ENCODE data around the gene MAP3K14. TPM values are rescaled to one million over a fixed set of nuclear protein-coding genes. Genes with fewer than 3 reads are reported as not detected.
A peak's percentile ranks its signal among the peaks of the same experiment; 100 is the strongest.

Gene MAP3K14
- total RNA-seq, 1 experiment from 2014 or later = 16.4 TPM

- H3K9me2 ChIP-seq (ENCODE audit: insufficient read depth) = no peaks in the 10 kb centered on the region
- peaks cover 0 to 4% of the 10 kb centered on the region in 2 experiments; a peak in 2 of 4 replicates for H3K36me3 ChIP-seq (ENCODE audit: control insufficient read depth in 1 of 2, insufficient read depth in 2 of 2, low read length in 2 of 2)
- BruUV-seq (replicated peaks) = no TSS peak
- intact Hi-C loops (cut with micrococcal nuclease) = no loop called here
- ChIA-PET RAD21 (ENCODE audit: low non-redundant PET in 1 of 2, low total read pairs in 2 of 2, uncharacterized antibody in 2 of 2, unreplicated experiment in 2 of 2) (interaction anchor here in 1 of 2 experiments (1.2 kb wide), 1 partner anchor 27 kb away, joined by 4 read pairs; no protein-coding TSS in a partner anchor), POLR2A (no interaction called here), CTCF (interaction anchor here (0.8 to 3.2 kb wide), 6 partner anchors 10 to 179 kb away, joined by 3 to 12 read pairs (median 5); partner anchors contain the start of gene ACBD4)
- ATAC-seq (no peak), DNase-seq (ENCODE audit: low read depth, low spot score) (no peak)
- peak overlapping the region; percentile 99 for H3K4me2 ChIP-seq (ENCODE audit: low read length)
- no peak overlapping the region for H2AFZ ChIP-seq (ENCODE audit: low read depth, low read length, poor library complexity, severe bottlenecking)
- H3K9me3 ChIP-seq (ENCODE audit: control insufficient read depth in 1 of 2, insufficient read depth in 1 of 2, low read depth in 1 of 2, low read length in 2 of 2) = no peaks in the 10 kb centered on the region
- H4K20me1 ChIP-seq (ENCODE audit: insufficient read depth) = no peaks in the 10 kb centered on the region
- TF ChIP-seq FOSL1 (IDR thresholded peaks at IDR 0.05; ENCODE audit: low read depth) (no peak), CBX3 (IDR thresholded peaks at IDR 0.05; ENCODE audit: low read depth) (no peak), TCF7L2 (IDR thresholded peaks at IDR 0.05; ENCODE audit: borderline replicate concordance, extremely low read depth, insufficient read depth, insufficient read length) (no peak), YY1 (IDR thresholded peaks at IDR 0.05; ENCODE audit: extremely low read depth, insufficient replicate concordance, low read depth, low read length) (no peak), CTCF (IDR thresholded peaks at IDR 0.05 in 2 of 3, conservative IDR thresholded peaks at IDR 0.05 in 1 of 3; ENCODE audit: borderline replicate concordance in 1 of 3, insufficient read depth in 1 of 3, low read depth in 2 of 3, low read length in 2 of 3) (no peak)
- peak overlapping the region; percentile 82 to 95 for H3K4me3 ChIP-seq (replicated peaks in 1 of 2; ENCODE audit: low read depth in 1 of 2, low read length in 2 of 2)
- no peaks in the 10 kb centered on the region for H3K27me3 ChIP-seq (ENCODE audit: insufficient read depth, low read length)
- H3K79me2 ChIP-seq (ENCODE audit: insufficient read depth, low read length) = peaks cover 9% of the 10 kb centered on the region; the same call in 1 of the 2 replicates
- peaks cover 11 to 19% of the 10 kb centered on the region in 2 experiments; a peak in 3 of 4 replicates for H3K4me1 ChIP-seq (ENCODE audit: control insufficient read depth in 1 of 2, insufficient read depth in 2 of 2, low read length in 2 of 2)
- peak overlapping the region; percentile 85; the same call in 1 of the 2 replicates for H3K27ac ChIP-seq (ENCODE audit: low read depth, low read length)
- H3K9ac ChIP-seq (ENCODE audit: low read length) = peak overlapping the region; percentile 92; the same call in 1 of the 2 replicates
Measured at GRCh38 chr17:45246338-45246737, 70.5 kb downstream of the MAP3K14 start.

Data from HCT116 (cell line).